Fibroblast of skin of left biceps (primary cell): ENCODE measurements around the gene SESN3.
"Not testable (repeated sequence)": the region's sequence is repeated elsewhere in the genome, so short reads cannot be mapped to it uniquely, and the experiment has no call there.

ENCODE experiments used
- DNase-seq, 2 experiments: peaks; one replicate each; pipeline ENCODE4 v3.0.0-alpha.2; 2013; ENCODE audit warnings: low read depth in 2 of 2

SESN3 gene

GRCh38 chr11:95251896-95252295, 20.9 kb upstream of the SESN3 start:
- not testable (repeated sequence) for DNase-seq

GRCh38 chr11:95248666-95249467, 17.9 kb upstream of the SESN3 start:
- no peak for DNase-seq

GRCh38 chr11:95247883-95248282, 16.9 kb upstream of the SESN3 start:
- DNase-seq = no peak

DNA sequence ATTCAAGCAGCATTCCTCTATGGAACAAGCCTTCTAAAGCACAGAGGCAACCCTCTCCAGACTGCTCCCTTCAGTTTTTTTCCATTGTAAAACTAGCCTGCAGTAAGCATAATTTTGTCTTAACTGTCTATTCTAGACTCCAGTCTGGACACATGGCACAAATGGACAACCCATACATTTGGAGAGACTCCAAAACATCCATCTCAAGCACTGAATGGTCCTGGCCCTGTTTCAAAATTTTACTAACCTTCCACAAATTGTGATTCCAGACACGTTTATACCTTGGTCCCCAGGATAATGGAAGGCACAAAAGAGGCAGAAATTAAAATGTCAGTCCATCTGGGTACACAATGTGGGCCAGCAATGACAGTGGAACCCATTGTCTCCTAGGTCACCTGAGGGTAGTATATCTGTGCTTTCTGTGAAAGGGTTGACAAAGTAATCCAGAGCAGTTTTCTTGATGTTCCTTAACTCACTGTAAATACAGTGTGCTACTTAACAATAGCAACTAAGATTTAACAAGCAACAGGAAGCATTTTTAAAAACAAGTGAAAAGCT, 16.2 kb upstream of the SESN3 start:
- no peak for DNase-seq

DNA sequence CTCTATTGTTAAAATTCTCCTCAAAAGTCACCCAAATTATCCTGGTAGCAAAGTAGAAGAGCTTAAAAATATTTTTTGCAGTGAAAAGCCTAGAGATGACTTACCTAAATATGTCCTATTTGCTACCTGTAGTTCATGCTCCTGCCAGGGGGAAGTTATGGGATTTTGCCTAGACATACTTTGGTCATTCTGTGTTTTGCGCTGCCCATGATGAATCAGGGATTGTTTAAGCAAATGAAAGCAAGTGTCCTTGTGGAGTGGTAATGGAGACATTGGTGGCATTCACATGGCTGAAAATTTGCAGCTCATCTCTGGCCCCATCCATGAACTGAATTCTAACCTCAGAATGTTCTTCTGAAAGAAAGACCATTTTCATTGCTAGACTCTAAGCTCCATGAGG, 14.6 kb upstream of the SESN3 start:
- no peak for DNase-seq

- DNase-seq = no peak
These were observed 14.0 kb upstream of the SESN3 start for GRCh38 chr11:95245038-95245437.

- no peak for DNase-seq
These were observed 12.7 kb upstream of the SESN3 start for GRCh38 chr11:95243673-95244072.

DNA sequence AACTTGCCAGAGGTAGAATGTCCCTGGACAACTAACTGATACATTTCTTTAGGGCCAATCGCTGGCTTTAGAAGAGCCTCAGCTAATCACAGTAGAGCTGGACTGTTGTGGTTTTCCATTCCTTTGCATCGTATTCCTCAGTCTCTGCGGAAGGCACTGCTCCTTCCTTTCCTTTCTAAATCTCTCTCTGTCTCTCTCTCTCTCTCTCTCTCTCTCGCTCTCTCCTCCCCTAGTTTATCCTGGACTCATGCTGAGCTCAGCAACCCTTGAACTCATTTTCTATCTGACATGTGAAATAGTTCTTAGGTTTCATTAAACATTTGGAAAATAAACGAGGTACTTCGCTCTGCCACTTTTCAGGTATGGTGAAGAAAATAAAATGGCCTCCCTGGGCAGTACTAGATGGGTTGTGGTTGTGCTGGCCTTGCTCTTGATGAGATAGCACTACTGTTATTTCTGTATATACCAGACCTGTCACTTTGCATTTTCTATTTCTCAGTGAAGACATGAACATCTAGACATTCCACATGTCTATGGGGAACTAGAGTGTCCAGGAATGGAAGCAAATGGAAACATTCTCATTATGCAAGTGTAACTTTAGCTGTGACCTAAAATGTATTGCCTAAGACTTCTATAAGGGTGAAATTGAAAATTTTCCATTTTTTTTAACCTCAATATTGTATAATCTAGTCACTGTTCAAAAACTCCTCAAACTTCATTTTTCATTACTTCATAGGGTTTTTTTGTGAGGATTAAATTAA, 12.0 kb upstream of the SESN3 start:
- no peak for DNase-seq

DNA sequence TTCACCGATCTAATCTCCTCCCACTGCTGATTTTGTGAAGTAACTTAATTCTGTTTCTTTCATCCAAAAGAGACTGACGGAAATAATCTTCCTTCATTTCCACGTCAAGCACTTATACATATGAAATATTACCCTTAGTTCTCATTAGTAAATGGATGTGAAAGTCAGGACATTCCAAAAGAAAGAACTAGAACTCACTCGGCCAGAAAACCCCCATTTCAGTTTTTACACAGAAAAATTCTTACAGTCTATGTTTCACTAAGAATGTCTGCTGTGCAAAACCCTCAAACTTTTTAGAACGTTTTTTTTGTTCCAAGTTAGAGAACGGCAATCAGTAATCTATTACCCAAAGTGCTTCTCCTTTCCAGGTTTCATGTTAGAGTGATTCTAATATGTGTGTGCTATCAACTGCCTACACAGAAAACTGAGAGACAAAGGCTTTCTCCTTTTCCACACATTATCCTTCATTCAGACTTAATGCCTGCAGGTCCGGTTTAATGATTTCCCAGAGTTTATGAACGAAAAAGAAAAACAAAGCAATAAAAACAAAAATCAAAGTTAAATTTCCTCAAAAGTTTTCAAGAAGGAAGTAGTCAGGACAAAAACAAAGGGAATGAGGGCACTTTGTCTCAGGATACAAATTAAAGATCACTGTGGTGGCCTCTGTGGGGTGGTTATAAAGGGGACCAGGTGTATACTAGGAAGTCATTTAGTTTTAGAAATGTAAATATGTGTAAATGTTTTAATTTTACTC, 11.3 kb upstream of the SESN3 start:
- no peak for DNase-seq

- DNase-seq = no peak
These were observed 10.7 kb upstream of the SESN3 start for GRCh38 chr11:95241681-95242081.

GRCh38 chr11:95239871-95240649, 9.1 kb upstream of the SESN3 start:
- no peak for DNase-seq

DNA sequence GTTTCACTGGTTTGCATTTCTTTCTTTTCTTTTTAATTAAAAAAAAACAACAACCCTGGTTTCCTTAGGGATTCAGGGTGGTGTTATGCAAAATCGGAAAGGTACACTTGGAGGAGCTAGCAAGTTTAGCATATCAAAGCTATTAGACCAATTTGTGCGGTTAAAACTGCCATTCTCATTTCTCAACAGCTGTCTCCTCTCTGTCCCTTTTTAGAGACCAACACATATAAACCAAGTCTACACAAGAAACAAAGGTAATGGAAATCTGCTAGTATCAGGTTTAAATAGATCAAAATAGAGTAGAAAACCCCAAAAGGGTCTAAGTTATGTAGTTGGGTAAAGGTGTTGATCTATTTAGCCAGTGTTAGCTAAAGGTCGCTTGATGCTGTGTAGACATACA, 1.7 kb upstream of the SESN3 start:
- DNase-seq = no peak

- no peak for DNase-seq
These were observed 1.0 kb upstream of the SESN3 start for GRCh38 chr11:95231881-95232605.

GRCh38 chr11:95230810-95231126, 234 bp downstream of the SESN3 start:
- no peak for DNase-seq

- DNase-seq = no peak
These were observed 801 bp downstream of the SESN3 start for GRCh38 chr11:95229993-95230809.

GRCh38 chr11:95229199-95229992, 1.6 kb downstream of the SESN3 start:
- DNase-seq = no peak

- no peak for DNase-seq
These were observed 2.8 kb downstream of the SESN3 start for GRCh38 chr11:95228081-95228749.

GRCh38 chr11:95227060-95227459, 3.9 kb downstream of the SESN3 start:
- DNase-seq = not testable (repeated sequence)

GRCh38 chr11:95222817-95223216, 8.2 kb downstream of the SESN3 start:
- no peak for DNase-seq
